Measurements from ENCODE around the gene ADAD2.

ADAD2 gene

DNA sequence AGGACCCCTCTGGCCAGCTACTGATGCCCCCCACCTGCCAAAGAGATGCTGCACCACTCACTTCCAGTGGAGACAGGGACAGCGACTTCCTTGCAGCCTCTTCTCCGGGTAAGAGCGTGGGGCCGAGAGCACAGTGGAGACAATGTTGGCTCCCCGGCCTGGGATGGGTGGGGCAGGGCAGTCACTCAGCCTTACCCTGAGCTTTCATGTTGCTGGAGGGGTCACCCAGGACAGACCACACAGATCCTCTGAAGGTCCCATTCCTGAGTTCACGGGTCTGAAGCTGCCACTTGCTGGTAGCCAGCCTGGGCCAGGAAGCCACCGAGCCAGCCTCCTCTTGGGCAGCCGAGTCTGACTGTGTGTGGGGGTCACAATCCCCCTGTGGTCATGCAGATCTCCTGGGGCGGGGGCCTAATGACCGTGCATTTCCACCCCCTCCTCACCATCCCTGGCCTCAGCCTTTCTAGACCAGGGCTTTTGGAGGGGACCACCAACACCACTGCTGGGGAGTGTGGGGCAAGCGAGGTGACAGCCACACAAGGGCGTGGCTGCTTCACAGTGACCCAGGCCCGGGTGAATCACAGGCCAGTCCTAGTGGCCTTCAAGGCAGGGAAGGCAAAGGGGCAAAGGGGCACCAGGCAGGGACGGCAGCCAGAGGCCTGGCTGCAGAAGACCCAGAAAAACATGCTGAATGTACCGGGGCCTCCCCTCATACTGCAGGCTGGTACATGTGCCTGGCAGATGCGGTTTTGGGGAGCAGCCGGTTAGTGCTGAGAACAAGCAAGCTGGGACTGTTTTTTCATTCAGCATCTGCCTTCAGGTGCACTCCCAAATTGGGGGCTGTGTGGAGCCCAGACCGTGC is 14.5 kb upstream of the ADAD2 start:
- Histone ChIP-seq H3K4me1 (ENCODE audit: control insufficient read depth, insufficient read depth, low read length) (no peaks in the 10 kb centered on the region), H3K36me3 (ENCODE audit: control insufficient read depth, insufficient read depth, low read length) (peaks cover 23% of the 10 kb centered on the region), H3K4me3 (ENCODE audit: insufficient read depth, low read depth, low read length) (no peak overlapping the region), H3K9me3 (ENCODE audit: control insufficient read depth, low read length) (no peaks in the 10 kb centered on the region), H3K27me3 (ENCODE audit: control insufficient read depth, insufficient read depth, low read length, poor library complexity, severe bottlenecking) (no peaks in the 10 kb centered on the region), H3K27ac (ENCODE audit: insufficient read depth, low read depth, low read length, poor library complexity, severe bottlenecking) (no peak overlapping the region)
- 89 to 91% methylated on average over 18 of the region's 18 CpGs for WGBS, 2 experiments

DNA sequence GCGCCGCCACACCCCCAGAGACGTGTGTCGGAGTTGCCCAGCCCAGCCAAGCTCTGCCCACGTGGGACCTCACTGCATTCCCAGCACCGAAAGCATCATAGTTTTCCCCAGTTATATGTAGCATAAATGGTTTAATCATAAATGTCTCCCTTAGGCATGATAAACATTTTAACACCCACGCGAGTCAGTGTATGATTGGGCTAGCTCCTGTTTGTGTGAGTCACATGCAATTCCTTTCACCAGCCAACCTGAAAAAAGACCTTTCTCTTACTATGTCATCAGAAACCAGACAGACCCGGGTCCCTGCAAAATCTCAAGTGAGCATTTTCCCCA is 13.2 kb upstream of the ADAD2 start:
- 91 to 92% methylated on average over 9 of the region's 9 CpGs for WGBS, 2 experiments
- Histone ChIP-seq H3K27ac (ENCODE audit: insufficient read depth, low read depth, low read length, poor library complexity, severe bottlenecking) (no peak overlapping the region), H3K27me3 (ENCODE audit: control insufficient read depth, insufficient read depth, low read length, poor library complexity, severe bottlenecking) (no peaks in the 10 kb centered on the region), H3K36me3 (ENCODE audit: control insufficient read depth, insufficient read depth, low read length) (peaks cover 34% of the 10 kb centered on the region), H3K4me3 (ENCODE audit: insufficient read depth, low read depth, low read length) (no peak overlapping the region), H3K9me3 (ENCODE audit: control insufficient read depth, low read length) (no peaks in the 10 kb centered on the region), H3K4me1 (ENCODE audit: control insufficient read depth, insufficient read depth, low read length) (no peaks in the 10 kb centered on the region)

DNA sequence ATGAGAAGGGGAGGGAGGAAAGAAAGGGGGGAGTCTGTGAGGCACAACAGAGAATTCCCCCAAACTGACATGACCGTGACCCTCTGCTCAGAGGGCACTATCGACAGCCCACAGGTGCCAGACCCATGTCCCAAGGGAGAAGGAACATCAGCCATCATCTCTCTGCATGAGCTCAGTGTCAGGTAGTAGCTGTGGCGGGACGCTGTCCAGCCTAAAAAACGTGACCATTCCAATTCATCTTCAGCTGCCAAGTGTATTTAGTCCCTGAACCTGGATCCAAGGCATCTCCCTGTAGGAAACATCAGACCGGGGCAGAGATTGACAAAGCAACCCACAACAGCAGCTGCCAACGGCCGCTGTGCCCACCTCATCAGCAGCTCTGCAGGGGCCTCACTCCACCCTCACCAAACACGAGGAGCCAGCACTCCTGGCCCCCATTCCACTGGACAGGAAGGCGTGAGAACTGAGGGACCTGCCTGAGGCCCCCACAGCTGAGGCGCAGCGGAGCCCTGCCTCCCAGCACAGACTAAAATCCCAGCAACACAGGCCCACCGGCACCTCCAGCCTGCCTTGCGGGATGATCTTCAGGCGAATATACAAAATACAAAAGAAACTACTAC is 12.7 kb upstream of the ADAD2 start:
- 93 to 95% methylated on average over 15 of the region's 15 CpGs for WGBS, 2 experiments
- Histone ChIP-seq H3K9me3 (ENCODE audit: control insufficient read depth, low read length) (no peaks in the 10 kb centered on the region), H3K4me1 (ENCODE audit: control insufficient read depth, insufficient read depth, low read length) (no peaks in the 10 kb centered on the region), H3K36me3 (ENCODE audit: control insufficient read depth, insufficient read depth, low read length) (peaks cover 34% of the 10 kb centered on the region), H3K4me3 (ENCODE audit: insufficient read depth, low read depth, low read length) (no peak overlapping the region), H3K27me3 (ENCODE audit: control insufficient read depth, insufficient read depth, low read length, poor library complexity, severe bottlenecking) (no peaks in the 10 kb centered on the region), H3K27ac (ENCODE audit: insufficient read depth, low read depth, low read length, poor library complexity, severe bottlenecking) (no peak overlapping the region)

DNA sequence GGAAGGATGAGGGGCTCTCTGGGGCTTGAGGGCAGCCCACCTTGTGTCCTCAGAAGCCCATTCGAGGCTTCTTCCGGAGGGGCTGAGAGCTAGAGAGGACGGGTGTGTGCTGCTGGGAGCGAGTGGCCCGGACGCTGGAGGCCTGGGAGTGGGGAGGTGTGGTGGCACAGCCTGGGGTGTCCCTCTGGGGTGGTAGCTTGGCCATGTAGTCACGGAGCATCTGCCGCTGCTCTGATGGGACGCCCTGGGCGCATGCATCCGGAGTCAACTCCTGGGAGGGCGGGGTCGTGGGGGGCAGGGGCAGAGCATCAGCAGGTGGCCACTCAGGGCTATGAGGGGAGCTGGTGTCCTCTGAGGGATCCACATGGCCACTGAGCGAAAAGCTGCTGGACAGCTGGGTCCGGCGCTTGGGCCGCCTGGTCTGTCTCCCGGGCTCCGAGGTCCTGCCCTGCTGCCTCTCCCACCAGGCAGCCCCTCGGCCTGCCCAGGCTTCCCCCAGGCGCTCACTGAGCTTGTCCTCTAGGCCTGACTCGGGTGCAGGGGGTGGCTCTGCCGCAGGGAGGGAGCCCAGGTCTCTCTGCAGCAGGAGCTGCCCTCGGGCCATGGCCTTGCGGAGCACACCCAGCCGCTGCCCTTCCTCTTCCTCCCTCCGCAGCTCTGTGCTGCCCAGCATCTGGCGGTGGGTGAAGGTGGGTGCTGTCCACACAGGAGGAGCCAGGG is 11.9 kb upstream of the ADAD2 start:
- 95% methylated on average over 28 of the region's 28 CpGs for WGBS, 2 experiments
- H3K27ac ChIP-seq (ENCODE audit: insufficient read depth, low read depth, low read length, poor library complexity, severe bottlenecking), result no peak overlapping the region
- H3K9me3 ChIP-seq (ENCODE audit: control insufficient read depth, low read length), result no peaks in the 10 kb centered on the region
- no peaks in the 10 kb centered on the region for H3K4me1 ChIP-seq (ENCODE audit: control insufficient read depth, insufficient read depth, low read length)
- peaks cover 34% of the 10 kb centered on the region for H3K36me3 ChIP-seq (ENCODE audit: control insufficient read depth, insufficient read depth, low read length)
- H3K4me3 ChIP-seq (ENCODE audit: insufficient read depth, low read depth, low read length), result no peak overlapping the region
- H3K27me3 ChIP-seq (ENCODE audit: control insufficient read depth, insufficient read depth, low read length, poor library complexity, severe bottlenecking), result no peaks in the 10 kb centered on the region

DNA sequence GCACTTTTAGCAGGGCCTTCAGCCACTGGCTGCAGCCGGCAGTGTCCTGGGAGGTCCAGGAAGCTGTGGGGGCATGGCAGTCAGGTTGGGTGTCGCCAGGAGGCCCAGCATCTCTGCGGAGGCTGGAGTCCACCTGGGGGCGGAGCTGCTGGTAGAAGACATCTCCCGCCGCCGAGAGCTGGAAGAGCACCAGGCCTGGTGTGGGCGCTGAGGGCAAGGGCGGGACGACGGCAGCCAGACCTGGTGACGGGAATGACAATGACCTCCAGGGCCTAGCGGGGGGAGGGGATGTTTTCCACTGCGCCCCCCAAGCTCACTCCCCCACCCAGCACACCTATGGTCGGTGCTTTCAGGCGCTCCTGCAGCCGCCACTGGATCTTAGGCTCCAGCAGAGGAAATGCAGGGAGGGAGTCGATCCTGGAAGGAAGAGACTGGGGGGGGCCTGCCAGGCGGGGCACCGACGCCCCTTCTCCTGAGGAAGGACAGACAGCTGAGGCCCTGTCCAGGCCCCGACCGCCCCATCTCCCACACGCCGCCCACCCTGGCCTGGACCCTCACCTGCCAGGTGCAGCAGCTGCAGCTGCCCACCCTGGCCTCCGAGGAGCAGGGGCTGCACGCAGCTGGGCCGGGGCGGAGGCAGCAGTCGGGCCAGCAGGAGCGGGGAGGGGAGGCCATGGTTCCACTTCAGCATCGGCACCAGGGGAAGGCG is 11.2 kb upstream of the ADAD2 start:
- Histone ChIP-seq H3K9me3 (ENCODE audit: control insufficient read depth, low read length) (no peaks in the 10 kb centered on the region), H3K27ac (ENCODE audit: insufficient read depth, low read depth, low read length, poor library complexity, severe bottlenecking) (no peak overlapping the region), H3K4me1 (ENCODE audit: control insufficient read depth, insufficient read depth, low read length) (no peaks in the 10 kb centered on the region), H3K27me3 (ENCODE audit: control insufficient read depth, insufficient read depth, low read length, poor library complexity, severe bottlenecking) (no peaks in the 10 kb centered on the region), H3K36me3 (ENCODE audit: control insufficient read depth, insufficient read depth, low read length) (peaks cover 34% of the 10 kb centered on the region), H3K4me3 (ENCODE audit: insufficient read depth, low read depth, low read length) (no peak overlapping the region)
- 94 to 95% methylated on average over 33 of the region's 33 CpGs for WGBS, 2 experiments

DNA sequence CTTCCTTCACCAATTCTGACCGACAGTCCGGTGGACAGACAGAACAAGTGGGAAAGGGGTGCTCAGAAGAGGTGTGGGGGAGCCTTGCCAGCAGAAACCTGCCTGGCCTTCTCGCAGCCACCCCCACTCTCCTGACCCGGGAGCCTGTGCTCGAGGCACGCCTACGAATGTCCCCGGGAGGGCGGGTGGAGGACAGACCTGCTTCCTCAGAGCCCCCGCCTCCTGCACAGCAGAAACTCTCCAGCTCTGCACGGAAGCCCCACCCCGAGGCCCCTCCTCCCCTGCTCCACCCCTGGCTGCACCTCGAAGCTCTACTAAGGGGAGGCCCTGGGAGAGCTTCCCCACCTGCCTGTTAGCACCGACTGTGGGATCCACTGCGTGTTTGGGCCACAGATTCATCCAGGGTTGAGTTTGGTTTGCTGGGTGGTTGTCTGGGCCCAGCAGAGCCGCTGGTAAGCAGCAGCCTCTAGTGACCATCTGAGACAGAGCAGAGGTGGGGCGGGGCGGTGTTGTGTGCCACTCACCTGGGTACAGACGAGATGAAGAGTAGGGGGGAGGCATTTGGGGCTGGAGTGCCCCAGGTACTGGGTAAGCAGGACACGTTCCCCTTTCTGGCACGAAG is 10.3 kb upstream of the ADAD2 start:
- H3K27ac ChIP-seq (ENCODE audit: insufficient read depth, low read depth, low read length, poor library complexity, severe bottlenecking), result no peak overlapping the region
- H3K9me3 ChIP-seq (ENCODE audit: control insufficient read depth, low read length), result no peaks in the 10 kb centered on the region
- H3K27me3 ChIP-seq (ENCODE audit: control insufficient read depth, insufficient read depth, low read length, poor library complexity, severe bottlenecking), result no peaks in the 10 kb centered on the region
- peaks cover 34% of the 10 kb centered on the region for H3K36me3 ChIP-seq (ENCODE audit: control insufficient read depth, insufficient read depth, low read length)
- no peak overlapping the region for H3K4me3 ChIP-seq (ENCODE audit: insufficient read depth, low read depth, low read length)
- H3K4me1 ChIP-seq (ENCODE audit: control insufficient read depth, insufficient read depth, low read length), result peaks cover under 1% of the 10 kb centered on the region
- WGBS, 2 experiments, result 91 to 92% methylated on average over 21 of the region's 21 CpGs

DNA sequence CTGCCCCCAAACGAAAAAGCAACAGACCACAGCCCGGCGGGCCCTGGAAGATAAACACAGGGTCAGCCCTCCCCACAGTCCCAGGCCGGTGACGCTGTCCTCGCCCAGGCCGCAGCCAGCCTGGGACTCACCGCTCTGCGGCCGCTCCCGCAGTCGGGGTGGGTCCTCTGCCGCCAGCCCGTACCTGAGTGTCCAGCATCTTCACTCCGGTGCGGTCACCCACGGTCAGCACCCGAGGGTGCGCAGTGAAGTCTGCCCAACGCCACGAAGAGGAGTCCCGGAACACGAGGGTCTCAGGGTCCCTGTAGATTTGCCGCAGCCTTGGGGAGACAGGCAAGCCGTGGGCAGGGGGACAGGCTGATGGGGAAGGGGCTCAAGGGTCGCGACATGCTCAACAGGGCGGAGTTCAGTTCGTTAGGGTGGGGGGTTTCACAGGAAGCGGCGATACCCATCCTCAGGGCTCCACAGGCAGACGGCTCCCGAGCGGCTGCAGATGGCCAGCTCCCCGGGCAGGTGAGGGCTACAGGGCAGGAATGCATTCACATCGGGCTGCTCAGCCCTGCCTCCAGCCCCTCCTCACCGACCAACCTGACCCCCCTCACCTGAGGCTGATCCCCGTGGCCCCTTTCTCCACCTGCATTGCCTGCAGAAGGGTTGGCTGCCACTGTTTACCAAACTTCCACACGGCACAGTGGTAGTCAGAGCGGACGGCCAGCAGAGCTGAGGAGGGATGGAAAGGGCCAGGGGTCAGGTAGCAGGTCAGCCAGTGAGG is 9.6 kb upstream of the ADAD2 start:
- WGBS, 2 experiments, result 95 to 96% methylated on average over 41 of the region's 41 CpGs
- no peaks in the 10 kb centered on the region for H3K9me3 ChIP-seq (ENCODE audit: control insufficient read depth, low read length)
- no peaks in the 10 kb centered on the region for H3K27me3 ChIP-seq (ENCODE audit: control insufficient read depth, insufficient read depth, low read length, poor library complexity, severe bottlenecking)
- no peak overlapping the region for H3K27ac ChIP-seq (ENCODE audit: insufficient read depth, low read depth, low read length, poor library complexity, severe bottlenecking)
- H3K36me3 ChIP-seq (ENCODE audit: control insufficient read depth, insufficient read depth, low read length), result peaks cover 34% of the 10 kb centered on the region
- H3K4me1 ChIP-seq (ENCODE audit: control insufficient read depth, insufficient read depth, low read length), result peaks cover 4% of the 10 kb centered on the region
- H3K4me3 ChIP-seq (ENCODE audit: insufficient read depth, low read depth, low read length), result no peak overlapping the region

DNA sequence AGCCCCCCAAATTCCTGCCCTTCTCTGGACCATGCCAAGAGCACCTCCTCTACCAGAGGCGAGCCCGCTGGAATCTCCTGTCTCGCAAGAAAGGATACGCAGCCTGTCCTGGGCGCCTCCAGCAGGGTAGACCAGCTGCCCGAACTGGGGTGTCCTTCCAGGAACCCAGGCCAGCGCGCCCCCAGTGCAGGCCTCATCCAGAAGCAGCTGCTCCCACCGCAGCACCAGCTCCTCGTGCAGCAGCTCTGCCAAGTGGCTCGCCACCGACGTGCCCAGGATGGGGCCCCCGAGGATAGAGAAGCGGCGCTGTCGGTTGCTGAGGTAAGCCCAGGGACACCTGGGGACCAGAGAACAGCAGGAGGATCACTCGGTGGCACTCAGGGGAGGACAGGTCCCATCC is 8.9 kb upstream of the ADAD2 start:
- Histone ChIP-seq H3K4me3 (ENCODE audit: insufficient read depth, low read depth, low read length) (no peak overlapping the region), H3K36me3 (ENCODE audit: control insufficient read depth, insufficient read depth, low read length) (peaks cover 34% of the 10 kb centered on the region), H3K27ac (ENCODE audit: insufficient read depth, low read depth, low read length, poor library complexity, severe bottlenecking) (no peak overlapping the region), H3K27me3 (ENCODE audit: control insufficient read depth, insufficient read depth, low read length, poor library complexity, severe bottlenecking) (no peaks in the 10 kb centered on the region), H3K9me3 (ENCODE audit: control insufficient read depth, low read length) (no peaks in the 10 kb centered on the region), H3K4me1 (ENCODE audit: control insufficient read depth, insufficient read depth, low read length) (peaks cover 4% of the 10 kb centered on the region)
- 96 to 97% methylated on average over 18 of the region's 18 CpGs for WGBS, 2 experiments
